Heart left ventricle (tissue), 16 donors: ENCODE measurements around the gene EFNA2. TPM values are rescaled to one million over a fixed set of nuclear protein-coding genes. Genes with fewer than 3 reads are reported as not detected.

Experiments
- ATAC-seq, 4 donors: fragments of 200-7000 bp; cut with Tn5 transposase; one replicate each; pipeline ENCODE4 v1.9.1; 2020 to 2022; ENCODE audit warnings: moderate library complexity in 4 of 4, mild to moderate bottlenecking in 3 of 4, moderate number of reproducible peaks in 1 of 4
- DNase-seq, 5 donors: peaks; one replicate each; pipeline ENCODE4 v3.0.0-alpha.2; 2020
- H3K27ac ChIP-seq, 12 donors: fragments of 200-600 bp; sonication (generic) in 4 of 12; one replicate each; pipeline versions ENCODE4 v1.5.0 to v1.8.0; 2016 to 2022; ENCODE audit warnings: mild to moderate bottlenecking in 2 of 12
- H3K27me3 ChIP-seq, 9 donors: fragments of 200-600 bp; sonication (generic) in 2 of 9; one replicate each; pipeline versions ENCODE4 v1.5.1 to v1.8.0; 2016 to 2022; ENCODE audit warnings: mild to moderate bottlenecking in 3 of 9
- H3K36me3 ChIP-seq, 9 donors: fragments of 200-600 bp; sonication (generic) in 2 of 9; one replicate each; pipeline versions ENCODE4 v1.5.0 to v1.8.0; 2018 to 2022; ENCODE audit warnings: mild to moderate bottlenecking in 2 of 9
- H3K4me1 ChIP-seq, 12 donors: fragments of 200-600 bp; sonication (generic) in 4 of 12; one replicate each; pipeline versions ENCODE4 v1.5.0 to v1.8.0; 2016 to 2022; ENCODE audit warnings: mild to moderate bottlenecking in 3 of 12
- H3K4me3 ChIP-seq, 12 donors: fragments of 200-600 bp; sonication (generic) in 4 of 12; one replicate each; pipeline versions ENCODE4 v1.5.0 to v1.8.0; 2017 to 2022; ENCODE audit warnings: mild to moderate bottlenecking in 9 of 12, moderate library complexity in 4 of 12
- H3K9me3 ChIP-seq, 12 donors: fragments of 200-600 bp; sonication (generic) in 4 of 12; one replicate each; pipeline versions ENCODE4 v1.5.0 to v1.8.0; 2016 to 2022; ENCODE audit warnings: mild to moderate bottlenecking in 1 of 12
- CTCF ChIP-seq, 12 donors: fragments of 200-600 bp; sonication (generic) in 4 of 12; IDR thresholded peaks; one replicate each; pipeline versions ENCODE4 v1.5.0 to v1.8.0; 2018 to 2022; ENCODE audit warnings: antibody characterized with exemption in 12 of 12, mild to moderate bottlenecking in 5 of 12
- POLR2A ChIP-seq, 2 donors: fragments of 450-650 bp; IDR thresholded peaks; one replicate each; pipeline ENCODE4 v1.6.1; 2017; ENCODE audit warnings: antibody characterized with exemption in 2 of 2, mild to moderate bottlenecking in 2 of 2, moderate library complexity in 2 of 2
- WGBS, 4 donors: extraction: QIAGEN DNeasy Blood & Tissue Kit in 2 of 4; methylation state at CpG; one replicate each; pipeline versions ENCODE4 v1.1.5 to v1.1.7; 2013 to 2018; 5-methylcytosine and 5-hydroxymethylcytosine counted together
- intact Hi-C, 10 donors: fragments of 100-400 bp; cut with DNase I; formaldehyde crosslinking; loops; one replicate each; pipeline versions ENCODE4 v1.11.1 to v1.14.2; 2022
- polyA plus RNA-seq, 2 donors: library from polyadenylated mRNA; stranded (reverse); fragments of 200-250 nt; gene quantifications; one replicate each; pipeline ENCODE4 v1.2.3, GENCODE V29; 2013
- total RNA-seq, 9 donors: library from RNA; depleted of rRNA in 2 of 9; stranded (reverse); fragments of >200 nt in 2 of 9; fragmentation: NEBNext Ultra II Directional in 3 of 9; extraction: Animal tissue kit (Norgen Biotek cat#: 25700) in 3 of 9; gene quantifications; one replicate each; pipeline versions ENCODE4 v1.1.0 to v1.2.4, GENCODE V29; 2016 to 2023
- donor health status: ischemic (EF 13 %, LVEDD 7.1; RV severe dilation, severe dysfunction).
- donor health status: healthy with polysubstance abuse.
- donor health status: DM: no; HTN: yes; CAD: no.
- donor health status: DM: no; HTN: no; CAD: no.
- donor health status: ischemic (EF 25% LVEDD 6.9; RV normal size, moderate dysfunction).
- donor health status: ischemic (EF 25% LVEDD 5.7; RV mildly dilated, moderate dysfunction).
- donor health status: healthy.
- donor health status: DM: yes; HTN: yes; CAD: no.
- donor health status: ischemic (EF 35%, LVEDD 5.7; RV mildly dilated, moderate dysfunction).
- donor health status: nonischemic (EF 11% LVEDD 7.7; RV severe dilation, severe dysfunction).
- donor health status: DM: yes; HTN: yes; CAD: no.
- donor health status: PGD.
- donor health status: ischemic (EF 29% LVEDD 5.4; RV normal size, mild dysfunction).
- donor health status: nonischemic (EF 23%, LVEDD 6.1; RV moderate dilation, normal function).

EFNA2 gene
- total and polyA plus RNA-seq, 11 donors: not detected

DNA sequence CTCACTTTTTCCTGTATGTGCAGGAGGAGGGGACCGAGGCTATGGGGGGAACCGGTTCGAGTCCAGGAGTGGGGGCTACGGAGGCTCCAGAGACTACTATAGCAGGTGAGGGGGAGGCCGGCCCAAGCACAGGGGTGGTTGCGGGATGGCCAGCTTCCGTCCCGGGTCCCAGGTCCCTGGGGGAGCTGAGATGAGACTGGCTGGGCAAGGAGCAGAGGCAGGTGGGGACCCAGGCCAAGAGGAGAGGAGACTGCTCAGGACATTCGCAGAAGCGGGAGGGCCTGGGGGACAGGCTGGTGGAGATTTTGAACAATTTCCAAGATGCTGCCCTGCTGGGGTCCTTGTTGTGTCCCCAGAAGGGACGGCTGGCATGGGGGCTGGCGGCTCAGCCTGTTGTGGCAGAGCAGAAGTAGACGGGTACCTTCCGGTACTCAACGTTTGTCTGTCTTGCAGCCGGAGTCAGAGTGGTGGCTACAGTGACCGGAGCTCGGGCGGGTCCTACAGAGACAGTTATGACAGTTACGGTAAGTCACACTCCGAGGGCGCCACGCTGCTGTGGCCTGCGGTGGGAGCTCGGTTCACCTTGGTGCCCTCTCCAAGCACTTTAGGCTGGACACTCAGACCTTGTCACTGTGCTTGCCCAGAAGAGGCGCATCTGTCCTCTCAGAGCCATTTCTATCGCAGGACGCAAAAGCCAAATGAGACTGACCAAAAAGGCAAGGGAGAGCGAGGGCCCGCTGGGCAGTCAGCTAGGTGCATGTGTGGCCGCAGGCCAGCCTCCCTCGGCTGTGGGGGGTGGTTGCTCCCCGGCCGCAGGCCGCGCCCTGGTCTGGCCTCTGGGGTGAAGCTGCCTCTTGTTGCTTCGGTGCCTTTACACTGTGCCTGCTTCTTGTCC, 13.9 kb upstream of the EFNA2 start:
- no peak for ATAC-seq
- Histone ChIP-seq H3K27me3 (no peaks in the 10 kb centered on the region), H3K9me3 (no peaks in the 10 kb centered on the region), H3K27ac (peak overlapping the region in 11 of 12 donors; percentile 17 to 100 (median 98)), H3K4me3 (peak overlapping the region in 10 of 12 donors; percentile 33 to 92 (median 72)), H3K36me3 (peaks cover 2 to 52% (median 48%) of the 10 kb centered on the region in 9 donors), H3K4me1 (peaks cover 13 to 91% (median 82%) of the 10 kb centered on the region in 12 donors)
- WGBS, 4 donors: 50 to 61% (median 57%) methylated on average over 35 to 37 of the region's 37 CpGs
- peak in 1 of 5 donors; percentile 43 for DNase-seq
- intact Hi-C loops: loop anchor here in 6 of 10 donors (5.0 to 10.0 kb wide), 7 partner anchors 83 to 783 kb away; partner anchors contain the start of genes DAZAP1 (in 2 of the 6), GAMT (in 2 of the 6), ADAMTSL5 (in 1 of the 6) and GPX4 (in 1 of the 6)
- TF ChIP-seq CTCF (IDR thresholded peaks at IDR 0.05) (no peak), POLR2A (IDR thresholded peaks at IDR 0.05) (no peak)

DNA sequence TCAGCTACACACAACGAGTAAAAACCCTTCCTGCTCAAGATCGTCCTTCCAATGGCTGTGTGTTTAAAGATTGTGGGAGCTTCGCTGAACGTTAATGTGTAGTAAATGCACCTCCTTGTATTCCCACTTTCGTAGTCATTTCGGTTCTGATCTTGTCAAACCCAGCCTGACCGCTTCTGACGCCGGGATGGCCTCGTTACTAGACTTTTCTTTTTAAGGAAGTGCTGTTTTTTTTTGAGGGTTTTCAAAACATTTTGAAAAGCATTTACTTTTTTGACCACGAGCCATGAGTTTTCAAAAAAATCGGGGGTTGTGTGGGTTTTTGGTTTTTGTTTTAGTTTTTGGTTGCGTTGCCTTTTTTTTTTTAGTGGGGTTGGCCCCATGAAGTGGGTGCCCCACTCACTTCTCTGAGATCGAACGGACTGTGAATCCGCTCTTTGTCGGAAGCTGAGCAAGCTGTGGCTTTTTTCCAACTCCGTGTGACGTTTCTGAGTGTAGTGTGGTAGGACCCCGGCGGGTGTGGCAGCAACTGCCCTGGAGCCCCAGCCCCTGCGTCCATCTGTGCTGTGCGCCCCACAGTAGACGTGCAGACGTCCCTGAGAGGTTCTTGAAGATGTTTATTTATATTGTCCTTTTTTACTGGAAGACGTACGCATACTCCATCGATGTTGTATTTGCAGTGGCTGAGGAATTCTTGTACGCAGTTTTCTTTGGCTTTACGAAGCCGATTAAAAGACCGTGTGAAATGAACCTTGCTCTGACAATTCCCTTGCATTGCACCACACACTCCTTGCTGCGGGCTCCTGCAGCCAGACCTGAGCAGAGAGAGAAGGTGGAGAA, 13.0 kb upstream of the EFNA2 start:
- no peak for TF ChIP-seq CTCF (IDR thresholded peaks at IDR 0.05)
- TF ChIP-seq POLR2A (IDR thresholded peaks at IDR 0.05): no peak
- peaks cover 2 to 60% (median 48%) of the 10 kb centered on the region in 9 donors for H3K36me3 ChIP-seq
- 66 to 72% (median 68%) methylated on average over 33 of the region's 33 CpGs for WGBS, 4 donors
- ATAC-seq (no peak), DNase-seq (no peak)
- no peaks in the 10 kb centered on the region for H3K27me3 ChIP-seq
- H3K9me3 ChIP-seq: no peaks in the 10 kb centered on the region
- peak overlapping the region in 10 of 12 donors; percentile 3 to 100 (median 98) for H3K27ac ChIP-seq
- H3K4me1 ChIP-seq: peaks cover 8 to 83% (median 77%) of the 10 kb centered on the region in 12 donors
- intact Hi-C loops: loop anchor here in 6 of 10 donors (5.0 to 10.0 kb wide), 7 partner anchors 82 to 782 kb away; partner anchors contain the start of genes DAZAP1 (in 2 of the 6), GAMT (in 2 of the 6), ADAMTSL5 (in 1 of the 6) and GPX4 (in 1 of the 6)
- peak overlapping the region in 7 of 12 donors; percentile 23 to 92 (median 72) for H3K4me3 ChIP-seq

- DNase-seq (no peak), ATAC-seq (no peak)
- WGBS, 4 donors: 65 to 79% (median 69%) methylated on average over 24 to 25 of the region's 25 CpGs
- TF ChIP-seq POLR2A (IDR thresholded peaks at IDR 0.05): no peak
- no peak for TF ChIP-seq CTCF (IDR thresholded peaks at IDR 0.05)
- Histone ChIP-seq H3K27ac (peak overlapping the region in 8 of 12 donors; percentile 8 to 100 (median 98)), H3K4me3 (peak overlapping the region in 3 of 12 donors; percentile 2 to 79 (median 7)), H3K36me3 (peaks cover 2 to 67% (median 52%) of the 10 kb centered on the region in 9 donors), H3K27me3 (no peaks in the 10 kb centered on the region), H3K9me3 (no peaks in the 10 kb centered on the region), H3K4me1 (peaks cover 8 to 75% (median 69%) of the 10 kb centered on the region in 12 donors)
- intact Hi-C loops: loop anchor here in 6 of 10 donors (5.0 to 10.0 kb wide), 7 partner anchors 81 to 781 kb away; partner anchors contain the start of genes DAZAP1 (in 2 of the 6), GAMT (in 2 of the 6), ADAMTSL5 (in 1 of the 6) and GPX4 (in 1 of the 6)
Observed at GRCh38 chr19:1273263-1274041, 12.2 kb upstream of the EFNA2 start.
